SK-N-MC (cell line): ENCODE results near the gene THADA.

Experiments used
- EZH2 ChIP-seq: fragments of 200-600 bp; sonication (generic); IDR thresholded peaks from one replicate; pipeline ENCODE4 v1.6.1; 2017; ENCODE audit warnings: antibody characterized with exemption
- FOXP2 ChIP-seq: optimal IDR thresholded peaks from 2 replicates; pipeline ENCODE3; 2011; ENCODE audit warnings: mild to moderate bottlenecking, moderate library complexity; ENCODE audit not compliant: insufficient read depth; ENCODE audit errors: extremely low read length, control extremely low read depth
- POLR2AphosphoS5 ChIP-seq: IDR thresholded peaks from 2 replicates; pipeline ENCODE4 v1.6.1; 2012; ENCODE audit warnings: mild to moderate bottlenecking, low read depth, low read length, borderline replicate concordance

DNA sequence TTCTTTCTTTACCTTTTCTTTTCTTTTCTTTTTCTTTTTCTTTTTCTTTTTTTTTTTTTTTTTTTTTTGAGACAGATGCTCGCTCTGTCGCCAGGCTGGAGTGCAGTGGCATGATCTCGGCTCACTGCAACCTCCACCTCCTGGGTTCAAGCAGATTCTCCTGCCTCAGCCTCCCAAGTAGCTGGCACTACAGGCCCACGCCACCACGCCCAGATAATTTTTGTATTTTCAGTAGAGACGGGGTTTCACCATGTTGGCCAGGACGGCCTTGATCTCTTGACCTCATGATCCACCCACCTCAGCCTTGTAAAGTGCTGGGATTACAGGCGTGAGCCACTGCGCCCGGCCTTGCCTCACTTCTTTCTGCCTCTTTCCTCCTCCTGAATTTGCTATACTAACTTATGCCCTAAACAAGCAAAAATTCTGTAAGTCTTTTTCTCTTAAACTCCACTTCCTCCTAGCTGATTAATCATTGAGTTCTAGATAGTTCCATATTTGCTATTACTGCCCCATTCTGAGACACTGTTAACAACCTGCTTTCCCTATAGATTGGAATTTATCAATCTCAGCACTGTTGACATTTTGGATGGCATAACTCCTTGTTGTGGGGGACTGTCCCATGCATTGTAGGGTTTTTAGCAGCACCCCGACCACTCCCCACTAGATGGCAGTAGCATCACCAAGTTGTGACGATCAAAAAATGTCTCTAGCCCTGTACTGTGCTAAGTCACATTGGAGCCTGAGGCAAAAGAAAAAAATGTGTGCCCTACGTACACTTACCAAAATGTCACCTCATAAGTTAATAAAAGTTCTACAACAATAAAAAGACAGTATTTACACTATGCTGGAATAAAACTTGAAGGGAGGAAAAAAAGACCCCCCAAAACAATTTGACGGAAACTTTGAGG lies 16.4 kb upstream of the THADA start:
- TF ChIP-seq EZH2 (no peak), POLR2AphosphoS5 (no peak), FOXP2 (no peak)
